Fibroblast of skin of left quadriceps (primary cell): Measurements from ENCODE around the gene KIAA0319L.
"Not testable (repeated sequence)": the region's sequence is repeated elsewhere in the genome, so short reads cannot be mapped to it uniquely, and the experiment has no call there.

Experiments used
- DNase-seq, 2 experiments: peaks; one replicate each; pipeline ENCODE4 v3.0.0-alpha.2; 2013; ENCODE audit warnings: low read depth in 2 of 2

Gene KIAA0319L

DNA sequence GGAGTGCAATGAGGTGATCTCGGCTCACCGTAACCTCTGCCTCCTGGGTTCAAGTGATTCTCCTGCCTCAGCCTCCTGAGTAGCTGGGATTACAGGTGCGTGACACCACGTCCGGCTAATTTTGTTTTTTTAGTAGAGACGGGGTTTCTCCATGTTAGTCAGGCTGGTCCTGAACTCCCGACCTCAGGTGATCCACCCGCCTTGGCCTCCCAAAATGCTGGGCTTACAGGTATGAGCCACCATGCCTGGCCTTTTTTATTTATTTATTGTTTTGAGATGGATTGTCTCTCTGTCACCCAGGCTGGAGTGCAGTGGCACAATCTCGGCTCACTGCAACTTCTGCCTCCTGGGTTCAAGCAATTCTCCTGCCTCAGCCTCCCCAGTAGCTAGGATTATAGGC is 24.4 kb upstream of the KIAA0319L start:
- not testable (repeated sequence) for DNase-seq

DNA sequence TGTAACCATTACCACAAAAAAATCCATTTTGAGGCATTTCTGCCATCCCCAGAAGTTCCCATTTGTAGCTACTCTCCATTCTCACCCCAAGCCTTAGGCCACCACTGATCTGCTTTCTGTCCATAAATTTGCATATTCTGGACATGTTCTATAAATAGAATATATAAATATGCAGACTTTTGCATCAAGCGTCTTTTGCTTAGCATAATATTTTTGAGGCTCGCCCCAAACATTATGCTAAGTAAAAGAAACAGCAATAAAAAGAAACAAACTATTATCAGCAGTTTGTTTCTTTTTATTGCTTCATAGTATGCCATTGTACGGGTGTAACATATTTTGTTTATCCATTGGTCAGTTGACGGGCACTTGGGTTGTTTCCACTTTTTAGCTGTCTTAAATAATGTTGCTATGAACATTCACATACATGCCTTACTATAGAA is 23.8 kb upstream of the KIAA0319L start:
- DNase-seq: no peak

DNA sequence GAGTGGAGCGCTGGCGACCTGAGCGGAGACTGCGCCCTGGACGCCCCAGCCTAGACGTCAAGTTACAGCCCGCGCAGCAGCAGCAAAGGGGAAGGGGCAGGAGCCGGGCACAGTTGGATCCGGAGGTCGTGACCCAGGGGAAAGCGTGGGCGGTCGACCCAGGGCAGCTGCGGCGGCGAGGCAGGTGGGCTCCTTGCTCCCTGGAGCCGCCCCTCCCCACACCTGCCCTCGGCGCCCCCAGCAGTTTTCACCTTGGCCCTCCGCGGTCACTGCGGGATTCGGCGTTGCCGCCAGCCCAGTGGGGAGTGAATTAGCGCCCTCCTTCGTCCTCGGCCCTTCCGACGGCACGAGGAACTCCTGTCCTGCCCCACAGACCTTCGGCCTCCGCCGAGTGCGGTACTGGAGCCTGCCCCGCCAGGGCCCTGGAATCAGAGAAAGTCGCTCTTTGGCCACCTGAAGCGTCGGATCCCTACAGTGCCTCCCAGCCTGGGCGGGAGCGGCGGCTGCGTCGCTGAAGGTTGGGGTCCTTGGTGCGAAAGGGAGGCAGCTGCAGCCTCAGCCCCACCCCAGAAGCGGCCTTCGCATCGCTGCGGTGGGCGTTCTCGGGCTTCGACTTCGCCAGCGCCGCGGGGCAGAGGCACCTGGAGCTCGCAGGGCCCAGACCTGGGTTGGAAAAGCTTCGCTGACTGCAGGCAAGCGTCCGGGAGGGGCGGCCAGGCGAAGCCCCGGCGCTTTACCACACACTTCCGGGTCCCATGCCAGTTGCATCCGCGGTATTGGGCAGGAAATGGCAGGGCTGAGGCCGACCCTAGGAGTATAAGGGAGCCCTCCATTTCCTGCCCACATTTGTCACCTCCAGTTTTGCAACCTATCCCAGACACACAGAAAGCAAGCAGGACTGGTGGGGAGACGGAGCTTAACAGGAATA is 20.1 kb upstream of the KIAA0319L start:
- DNase-seq: no peak

DNA sequence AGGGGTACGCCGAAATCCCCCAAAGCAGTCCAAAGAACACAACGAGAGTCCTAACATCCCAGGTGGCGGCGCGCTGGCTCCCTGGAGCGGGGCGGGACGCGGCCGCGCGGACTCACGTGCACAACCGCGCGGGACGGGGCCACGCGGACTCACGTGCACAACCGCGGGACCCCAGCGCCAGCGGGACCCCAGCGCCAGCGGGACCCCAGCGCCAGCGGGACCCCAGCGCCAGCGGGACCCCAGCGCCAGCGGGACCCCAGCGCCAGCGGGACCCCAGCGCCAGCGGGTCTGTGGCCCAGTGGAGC is 19.5 kb upstream of the KIAA0319L start:
- DNase-seq: not testable (repeated sequence)

DNA sequence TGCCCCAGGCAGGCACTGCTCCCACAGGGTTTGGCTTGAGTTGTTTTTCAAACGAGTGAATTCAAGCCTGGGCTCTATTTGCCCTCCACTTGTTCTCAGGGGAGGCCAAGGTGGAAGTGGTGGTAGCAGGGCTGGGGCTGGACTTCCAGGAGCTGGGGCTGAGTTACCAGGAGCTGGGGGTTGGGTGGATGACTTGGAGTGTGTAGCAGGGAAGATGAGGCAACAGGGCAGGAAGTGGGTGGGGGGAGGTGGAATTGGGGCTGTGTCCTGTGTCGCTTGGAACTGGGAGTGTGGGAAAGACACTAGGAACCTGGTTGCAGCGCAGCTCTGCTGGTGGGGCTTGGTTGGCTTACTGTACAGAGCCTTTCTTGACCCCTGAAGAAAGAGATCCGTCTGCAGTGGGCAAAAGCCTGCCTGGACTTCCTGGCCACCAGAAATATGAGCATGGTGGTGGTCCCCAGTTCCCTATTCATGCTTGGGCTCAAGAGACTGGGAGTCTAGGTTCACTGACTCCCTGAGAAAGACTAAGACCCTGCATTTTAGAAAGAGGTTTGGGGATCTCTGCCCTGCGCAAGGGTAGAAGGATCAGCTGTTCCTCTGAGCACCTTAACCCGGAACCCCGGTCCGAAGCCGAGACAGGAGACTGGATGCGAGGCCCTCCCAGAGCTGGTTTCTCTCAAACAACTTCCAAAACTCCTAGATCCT is 19.0 kb upstream of the KIAA0319L start:
- DNase-seq: no peak

DNA sequence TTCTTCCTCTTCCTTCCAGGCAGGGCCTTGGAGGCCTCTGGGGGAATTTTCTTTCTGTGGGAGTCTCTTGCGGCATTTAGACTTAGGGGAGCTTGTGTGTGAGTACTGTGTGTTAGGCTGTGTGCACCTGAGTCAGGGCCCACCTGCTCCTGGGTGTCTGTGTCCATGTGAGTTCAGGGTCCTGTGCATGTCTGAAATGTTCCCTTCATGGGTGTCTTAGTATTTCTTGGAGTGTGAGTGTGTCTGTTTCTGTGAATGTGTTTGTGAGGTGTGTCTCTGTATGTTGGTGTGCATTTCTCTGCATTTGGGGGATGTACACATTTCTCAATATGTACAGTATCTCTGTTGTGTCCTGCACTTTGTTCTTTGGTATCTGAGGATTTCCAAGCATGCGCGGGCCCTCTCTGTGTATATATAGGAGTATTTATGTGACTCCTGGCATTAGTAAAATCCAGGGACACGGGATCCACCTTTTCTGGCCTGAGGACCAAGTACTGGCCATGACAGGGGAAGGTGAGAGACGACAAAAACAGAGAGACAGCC is 18.3 kb upstream of the KIAA0319L start:
- DNase-seq: no peak

DNA sequence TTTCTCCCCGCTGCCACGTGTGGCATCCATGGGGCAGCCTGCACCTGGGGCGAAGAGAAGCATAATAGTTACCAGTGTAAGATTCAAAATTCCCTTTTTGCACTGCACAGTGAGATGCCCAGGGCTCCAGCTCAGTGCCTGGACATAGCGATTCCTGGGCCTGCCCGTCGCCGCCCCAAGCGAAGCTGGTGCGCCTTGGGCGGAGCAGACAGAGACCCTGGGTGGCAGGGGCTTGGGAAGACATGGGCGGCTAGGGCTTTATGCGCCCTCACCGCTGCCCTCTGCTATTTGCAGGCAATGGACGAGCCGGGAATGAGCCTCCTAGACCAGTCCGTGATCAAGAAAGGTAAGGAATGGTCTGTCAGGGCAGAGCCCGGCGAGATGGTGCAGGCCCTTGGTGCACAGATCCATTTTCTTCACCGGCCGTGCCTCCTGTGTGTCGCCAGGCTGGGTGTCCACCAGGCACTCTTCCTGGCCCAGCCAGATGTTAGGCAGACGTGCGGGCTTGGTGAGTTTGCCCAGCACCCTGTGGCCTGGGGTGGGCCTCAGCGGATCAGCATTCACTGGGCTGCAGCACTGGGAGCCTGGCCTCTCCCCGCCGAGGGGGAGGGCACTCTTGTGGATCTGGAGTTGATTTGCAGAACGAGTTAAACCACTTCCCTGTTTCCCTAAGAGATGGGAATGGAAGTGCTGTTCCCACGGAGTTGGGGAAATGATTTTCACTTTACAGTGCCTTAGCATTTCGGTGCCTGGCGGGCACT is 17.6 kb upstream of the KIAA0319L start:
- no peak for DNase-seq

DNA sequence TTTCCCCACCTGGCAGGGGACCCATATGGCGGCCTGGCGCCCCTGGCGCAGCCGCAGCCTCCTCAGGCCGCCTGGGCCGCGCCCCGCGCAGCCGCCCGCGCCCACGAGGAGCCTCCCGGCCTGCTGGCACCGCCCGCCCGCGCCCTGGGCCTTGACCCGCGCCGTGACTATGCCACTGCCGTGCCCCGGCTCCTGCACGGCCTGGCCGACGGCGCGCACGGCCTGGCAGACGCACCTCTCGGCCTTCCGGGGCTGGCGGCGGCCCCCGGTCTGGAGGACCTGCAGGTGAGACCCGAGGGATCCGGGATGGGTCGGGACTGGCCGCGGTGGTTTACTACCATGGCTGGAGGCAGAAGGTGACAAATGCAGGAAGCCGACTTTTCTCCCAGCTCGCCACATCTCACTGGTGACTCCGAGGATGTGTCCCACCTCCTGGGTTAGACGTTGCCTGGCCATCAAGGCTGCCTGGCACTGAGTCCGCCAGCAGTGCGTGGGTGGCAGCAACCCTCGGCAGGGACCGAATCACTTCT is 17.0 kb upstream of the KIAA0319L start:
- DNase-seq: no peak

DNA sequence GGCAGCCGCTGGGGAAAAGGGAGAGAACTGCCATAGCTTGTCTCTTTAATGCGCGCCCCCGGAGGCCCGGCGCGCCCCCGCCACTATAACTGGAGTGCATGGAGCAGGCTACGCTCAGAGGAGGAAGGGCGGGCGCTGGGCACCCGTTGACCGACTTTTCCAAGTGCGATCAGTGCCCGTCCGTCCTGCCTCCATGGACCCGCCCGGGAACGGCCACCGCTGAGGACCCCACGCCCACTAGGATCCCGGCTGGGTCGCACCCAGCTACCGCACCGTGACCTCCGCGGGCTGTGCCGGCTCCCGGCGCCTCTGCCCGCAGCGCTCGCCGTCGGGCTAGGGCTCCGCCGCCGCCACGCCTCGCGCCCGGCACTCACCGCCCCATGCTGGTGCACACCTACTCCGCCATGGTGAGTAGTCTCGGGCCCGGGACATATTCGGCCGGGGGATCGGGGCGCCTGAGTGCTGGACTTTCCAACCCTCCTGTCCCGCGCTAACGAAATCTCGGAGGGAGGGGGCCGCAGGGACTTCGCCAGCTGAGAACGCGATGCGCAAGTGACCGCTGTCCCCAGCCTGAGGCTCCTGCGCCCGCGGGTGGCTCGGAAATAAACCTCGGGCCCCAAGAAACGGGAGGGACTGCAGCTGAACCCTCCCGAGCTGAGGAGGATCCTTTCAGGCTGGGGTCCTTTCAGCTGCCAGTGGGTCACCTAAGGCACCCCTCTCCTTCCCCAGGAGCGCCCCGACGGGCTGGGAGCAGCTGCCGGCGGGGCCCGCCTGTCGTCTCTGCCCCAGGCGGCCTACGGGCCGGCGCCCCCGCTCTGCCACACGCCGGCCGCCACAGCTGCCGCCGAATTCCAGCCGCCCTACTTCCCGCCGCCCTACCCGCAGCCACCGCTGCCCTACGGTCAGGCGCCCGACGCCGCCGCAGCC is 16.3 kb upstream of the KIAA0319L start, which contains the start of gene TFAP2E:
Gene TFAP2E (plus strand): TSS at position 117 of the 927 bp plus-strand sequence. CDS start 264 bp downstream, at position 381.
- DNase-seq: no peak

DNA sequence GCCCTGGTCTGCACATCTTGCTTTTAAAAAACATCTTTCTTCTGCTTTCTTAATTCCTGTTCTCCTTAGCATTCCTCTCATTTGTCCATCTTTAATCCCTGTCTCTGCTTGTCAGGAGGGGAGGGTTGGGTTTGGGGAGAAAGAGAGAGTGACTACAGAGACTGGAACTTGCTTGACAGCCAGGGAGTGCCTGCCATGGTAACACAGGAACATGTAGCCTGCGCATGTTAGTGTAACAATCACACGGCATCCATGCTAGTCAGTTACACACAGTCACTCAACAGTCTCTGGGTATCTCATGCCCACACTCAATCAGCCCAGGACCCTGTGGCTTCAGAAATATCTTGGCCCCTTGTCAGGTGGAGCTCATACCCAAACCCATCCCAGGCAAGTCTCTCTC is 15.1 kb upstream of the KIAA0319L start:
- DNase-seq: no peak

DNA sequence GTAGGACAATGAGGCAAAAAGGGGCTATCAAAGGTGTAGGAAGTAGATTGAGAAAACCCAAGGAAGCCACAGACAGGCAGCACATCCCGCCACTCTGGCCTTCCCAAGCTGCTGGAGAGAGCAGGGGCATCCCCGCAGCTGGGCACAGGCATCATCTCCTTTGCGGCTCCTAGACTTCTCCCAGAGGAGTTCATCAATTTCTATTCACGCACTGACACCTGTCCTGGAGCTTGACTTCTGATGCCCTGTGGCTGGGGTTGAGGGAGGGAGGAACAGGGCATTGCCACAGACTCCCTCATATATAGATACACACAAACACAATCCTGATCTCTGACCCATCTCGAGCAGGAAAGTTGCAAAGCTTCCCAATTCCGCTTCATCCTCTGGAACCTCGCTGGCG is 14.1 kb upstream of the KIAA0319L start:
- no peak for DNase-seq

DNA sequence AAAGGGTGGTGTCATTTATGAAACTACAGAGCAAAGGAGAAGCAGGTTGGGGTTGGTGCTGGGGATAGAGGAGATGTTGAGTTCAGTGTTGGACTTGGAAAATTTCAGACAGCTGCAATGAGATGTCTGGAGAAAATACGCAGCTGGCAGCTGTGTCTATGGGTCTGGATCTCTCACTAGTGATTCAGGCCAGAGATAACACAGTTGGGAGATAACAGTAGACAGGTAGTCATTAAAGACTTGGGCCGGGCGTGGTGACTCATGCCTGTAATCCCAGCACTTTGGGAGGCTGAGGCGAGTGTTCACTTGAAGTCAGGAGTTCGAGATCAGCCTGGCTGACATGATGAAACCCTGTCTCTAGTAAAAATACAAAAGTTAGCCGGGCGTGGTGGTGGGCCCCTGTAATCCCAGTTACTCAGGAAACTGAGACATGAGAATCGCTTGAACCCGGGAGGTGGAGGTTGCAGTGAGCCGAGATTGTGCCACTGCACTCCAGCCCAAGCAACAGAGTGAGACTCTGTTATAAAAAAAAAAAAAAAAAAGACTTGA is 13.5 kb upstream of the KIAA0319L start:
- DNase-seq: no peak

DNA sequence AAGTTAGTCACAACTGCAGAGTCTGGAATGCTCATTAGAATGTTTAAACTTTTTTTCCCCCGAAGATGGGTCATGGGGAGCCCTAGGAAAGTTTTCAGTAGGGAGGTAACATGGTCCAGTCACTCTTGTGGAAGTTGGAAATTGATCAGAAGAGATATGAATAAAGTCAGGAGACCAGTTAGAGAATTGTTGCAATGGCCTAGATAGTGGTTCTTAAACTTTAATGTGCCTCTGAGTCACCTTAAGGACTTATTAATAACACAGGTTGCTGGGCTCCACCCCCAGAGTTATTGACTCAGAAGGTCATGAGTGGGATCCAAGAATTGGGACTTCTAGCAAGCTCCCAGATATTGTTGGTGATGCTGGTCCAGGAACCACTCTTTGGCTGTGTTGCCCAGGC is 12.7 kb upstream of the KIAA0319L start:
- no peak for DNase-seq

DNA sequence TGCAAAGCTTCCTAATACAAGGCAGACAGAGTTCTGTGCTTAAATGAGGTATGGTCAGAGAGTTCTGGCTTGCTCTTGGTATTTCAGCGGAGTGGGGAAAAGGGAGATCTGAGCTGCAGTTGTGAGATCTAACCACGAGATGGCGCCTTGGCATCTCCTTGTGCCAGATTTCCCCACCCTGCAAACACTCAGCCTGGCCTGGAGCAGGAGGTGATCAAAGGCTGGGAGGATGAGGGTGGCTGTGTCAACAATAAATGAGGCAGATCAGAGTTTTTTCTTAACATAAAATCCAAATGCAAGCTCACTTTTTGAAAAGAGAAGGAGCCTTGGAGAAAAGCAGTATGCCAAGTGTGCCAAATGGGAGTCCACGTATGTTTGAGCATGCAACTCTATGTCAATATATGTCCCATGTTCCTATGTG is 11.8 kb upstream of the KIAA0319L start:
- peak; percentile 32 to 36 for DNase-seq

DNA sequence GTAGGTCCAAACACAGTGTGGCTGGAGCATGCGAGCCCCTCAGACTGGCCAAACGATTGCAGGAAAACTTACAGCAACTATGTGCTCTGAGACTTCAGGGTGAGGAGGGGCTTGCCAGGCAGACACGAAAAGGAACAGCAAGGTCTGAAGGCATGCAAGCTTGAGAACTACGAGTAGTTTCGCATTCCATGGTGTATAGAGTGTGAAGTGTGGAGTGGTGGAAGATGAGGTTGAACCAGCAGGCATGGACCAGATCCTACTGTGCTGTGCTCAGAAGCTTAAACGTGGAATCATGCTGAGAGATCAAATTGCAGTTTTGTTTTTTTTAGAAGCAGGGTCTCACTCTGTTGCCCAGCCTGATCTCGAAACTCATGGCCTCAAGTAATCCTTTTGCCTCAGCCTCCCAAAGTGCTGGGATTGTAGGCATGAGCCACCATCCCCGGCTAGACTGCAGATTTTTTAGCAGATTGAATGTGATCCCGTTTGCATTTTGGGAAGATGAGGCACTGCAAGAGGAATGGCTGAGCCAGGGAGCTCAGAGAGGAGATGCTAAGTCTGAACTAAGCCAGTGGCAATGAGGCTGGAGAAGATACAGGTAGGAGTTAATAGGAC is 10.8 kb upstream of the KIAA0319L start:
- DNase-seq: no peak

DNA sequence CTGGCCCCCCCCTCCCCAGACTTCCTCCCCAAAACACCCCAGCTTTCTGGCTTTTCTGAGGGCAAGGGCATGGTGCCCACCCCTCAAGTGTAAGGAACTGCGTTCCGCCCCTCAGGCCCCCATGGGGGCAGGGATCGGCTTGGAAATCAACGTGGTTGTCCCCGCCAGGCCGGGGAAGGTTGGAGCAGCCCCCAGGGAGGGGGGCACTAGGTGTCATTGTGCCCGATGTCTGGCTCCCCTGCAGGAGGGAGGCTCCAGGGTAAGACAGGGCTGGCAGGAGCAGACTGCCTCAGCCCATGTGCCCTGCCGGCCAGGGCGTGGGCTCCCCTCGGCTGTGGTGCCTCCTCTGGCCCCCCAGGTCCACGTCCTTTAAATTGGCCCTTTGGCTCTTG is 8.5 kb upstream of the KIAA0319L start:
- DNase-seq: no peak

DNA sequence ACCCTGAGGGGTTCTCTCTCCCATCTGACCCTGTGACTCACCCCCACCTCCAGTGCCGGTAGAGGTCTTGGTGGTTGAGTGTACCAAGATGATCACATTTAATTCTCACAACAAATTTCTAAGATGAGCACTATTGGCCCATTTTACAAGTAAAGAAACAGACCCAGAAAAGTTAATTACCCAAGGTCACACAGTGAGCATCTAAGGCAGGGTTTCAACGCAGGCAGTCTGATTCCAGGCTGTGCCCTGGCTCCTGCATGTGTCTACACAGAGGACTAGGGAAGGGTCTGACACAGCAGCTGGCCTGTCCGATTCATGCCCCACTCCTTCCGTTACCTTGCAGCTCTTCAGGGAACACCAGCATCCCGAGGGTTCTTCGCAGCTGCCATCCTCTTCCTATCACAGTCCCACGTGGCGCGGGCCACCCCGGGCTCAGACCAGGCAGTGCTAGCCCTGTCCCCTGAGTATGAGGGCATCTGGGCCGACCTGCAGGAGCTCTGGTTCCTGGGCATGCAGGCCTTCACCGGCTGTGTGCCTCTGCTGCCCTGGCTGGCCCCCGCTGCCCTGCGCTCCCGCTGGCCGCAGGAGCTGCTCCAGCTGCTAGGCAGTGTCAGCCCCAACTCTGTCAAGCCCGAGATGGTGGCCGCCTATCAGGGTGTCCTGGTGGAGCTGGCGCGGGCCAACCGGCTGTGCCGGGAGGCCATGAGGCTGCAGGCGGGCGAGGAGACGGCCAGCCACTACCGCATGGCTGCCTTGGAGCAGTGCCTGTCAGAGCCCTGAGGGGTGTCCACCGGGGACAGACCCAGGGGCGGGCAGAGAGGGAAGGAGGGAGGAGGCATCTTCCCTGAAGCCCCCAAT is 7.9 kb upstream of the KIAA0319L start:
- no peak for DNase-seq

DNA sequence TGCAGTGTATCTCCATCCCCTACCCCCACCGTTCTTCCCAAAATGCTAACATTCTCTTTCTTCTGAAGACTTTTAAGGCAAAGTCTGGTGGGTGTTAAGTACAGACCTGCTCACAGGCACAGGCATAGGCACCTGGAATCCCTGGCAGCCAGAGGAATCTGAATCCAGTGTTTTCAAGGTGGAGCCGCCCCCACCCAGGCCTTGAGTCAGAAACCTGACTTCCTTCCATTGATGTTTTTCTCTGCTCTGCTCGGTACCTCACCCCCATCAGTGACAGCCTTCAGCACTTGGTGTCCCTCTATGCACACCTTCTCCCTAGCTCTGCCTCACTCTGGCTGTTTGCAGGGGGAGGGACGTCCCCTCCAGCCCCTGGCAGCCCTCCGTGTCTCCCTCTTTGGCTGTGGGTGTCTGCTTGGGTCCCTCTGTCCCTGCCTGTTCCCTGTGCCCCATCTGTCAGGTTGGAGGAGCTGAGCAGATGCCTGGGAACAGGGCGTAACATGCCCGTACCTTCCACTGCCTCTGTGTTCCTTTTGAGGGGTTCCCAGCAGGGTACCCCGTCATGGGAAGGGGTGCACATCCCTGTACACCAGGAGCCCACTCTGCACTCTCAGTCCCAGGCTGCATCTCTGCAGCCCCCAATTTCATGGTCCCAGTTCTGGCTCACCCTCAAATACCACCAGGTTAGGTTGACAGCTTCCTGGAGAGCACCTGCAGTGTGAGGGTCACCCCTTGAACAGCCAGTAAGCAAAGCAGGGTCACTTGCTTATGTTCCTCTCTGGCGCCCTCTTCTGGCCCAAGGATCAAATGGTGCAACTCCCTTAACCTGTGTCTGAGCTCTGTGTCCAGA is 7.1 kb upstream of the KIAA0319L start:
- DNase-seq: peak; percentile 34
